MV-4-11 (cell line): ENCODE results near the gene DPYSL3.

Experiments
- DNase-seq: peaks from one replicate; lab custom pipeline; 2025; lab: John Stamatoyannopoulos, UW

DPYSL3 gene

GRCh38 chr5:147437161-147437596, 72.7 kb downstream of the DPYSL3 start:
- peak; percentile 98 for DNase-seq

GRCh38 chr5:147436596-147436995, 73.3 kb downstream of the DPYSL3 start:
- DNase-seq, result peak; percentile 91

GRCh38 chr5:147434049-147434448, 75.8 kb downstream of the DPYSL3 start:
- no peak for DNase-seq

DNA sequence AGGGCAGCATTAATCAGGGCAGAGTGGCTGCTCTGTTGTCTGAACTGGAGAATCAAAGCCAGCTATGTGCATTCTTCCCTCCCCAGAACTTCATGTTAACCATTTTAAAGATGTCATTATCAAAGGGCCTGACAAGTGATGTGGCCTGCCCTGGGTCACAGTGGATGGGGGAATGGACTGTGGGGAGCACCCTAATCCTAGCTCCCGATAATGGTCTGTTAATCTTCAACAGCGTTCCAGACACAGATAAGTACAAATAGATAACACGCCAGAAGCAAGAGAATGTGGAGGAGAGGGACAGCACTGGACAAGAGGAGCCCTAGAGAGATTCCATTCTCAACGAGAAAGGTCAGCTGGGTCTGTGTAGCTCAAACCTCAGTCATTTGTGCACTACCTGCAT, 77.5 kb downstream of the DPYSL3 start:
- no peak for DNase-seq

DNA sequence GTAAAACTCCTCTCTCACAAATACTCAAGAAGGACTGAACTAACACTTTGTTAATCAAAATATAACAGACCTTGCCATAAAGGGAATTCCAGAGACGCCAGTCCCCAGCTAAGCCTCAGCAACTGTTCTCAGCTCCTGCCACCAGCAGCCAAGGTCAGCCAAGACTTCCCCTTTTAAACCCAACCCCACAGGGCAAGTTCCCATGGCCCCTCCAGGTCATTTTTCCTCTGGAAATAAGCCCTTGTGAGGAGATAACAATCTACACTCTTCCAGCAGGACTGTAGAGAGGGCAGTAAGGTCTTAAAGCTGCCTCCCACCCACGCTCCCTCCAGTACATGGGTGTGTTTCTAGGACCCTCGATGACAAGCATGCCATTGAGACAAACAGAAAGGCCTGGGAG, 78.3 kb downstream of the DPYSL3 start:
- peak; percentile 50 for DNase-seq

- no peak for DNase-seq
Measured at GRCh38 chr5:147430628-147431027, 79.2 kb downstream of the DPYSL3 start.

DNA sequence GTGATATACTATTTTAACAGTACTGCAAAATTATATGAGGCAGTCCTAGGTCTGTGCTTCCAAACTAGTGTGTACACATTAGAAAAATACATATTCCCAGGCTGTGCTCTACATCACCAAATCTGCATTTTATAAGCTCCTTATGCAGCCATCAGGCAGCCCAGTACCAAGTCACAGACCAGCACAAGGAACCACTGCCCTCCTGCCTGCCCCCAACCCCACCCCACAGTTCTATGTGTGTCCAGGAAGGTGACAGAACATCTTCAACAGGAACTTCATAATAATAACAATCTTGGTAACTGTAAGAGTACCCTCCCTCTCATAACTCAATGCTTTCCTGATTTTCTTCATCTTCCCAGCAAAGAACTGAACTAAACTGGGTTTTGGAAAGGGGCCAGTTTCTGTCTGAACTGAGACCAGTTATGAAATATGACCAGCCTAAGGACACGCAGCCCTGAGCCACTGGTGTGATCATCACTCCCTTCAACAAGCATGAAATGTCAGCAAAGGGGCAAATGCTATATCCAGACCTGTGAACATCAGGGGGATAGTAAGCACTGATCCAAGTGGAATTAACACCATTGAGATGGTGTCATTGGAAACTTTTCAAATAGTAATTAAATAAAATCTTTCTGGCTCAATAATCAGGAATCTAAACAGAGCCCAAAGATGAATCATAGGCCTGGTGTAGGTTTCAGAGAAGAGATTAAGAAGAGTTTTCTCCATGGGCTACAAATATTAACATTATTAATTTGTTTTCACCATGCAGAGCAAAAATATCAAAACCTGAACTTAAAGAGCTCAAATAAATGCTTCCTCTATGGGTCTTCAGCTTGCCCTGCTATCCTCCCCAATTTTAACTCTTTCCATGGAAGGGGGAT, 82.1 kb downstream of the DPYSL3 start:
- DNase-seq, result peak; percentile 17

DNA sequence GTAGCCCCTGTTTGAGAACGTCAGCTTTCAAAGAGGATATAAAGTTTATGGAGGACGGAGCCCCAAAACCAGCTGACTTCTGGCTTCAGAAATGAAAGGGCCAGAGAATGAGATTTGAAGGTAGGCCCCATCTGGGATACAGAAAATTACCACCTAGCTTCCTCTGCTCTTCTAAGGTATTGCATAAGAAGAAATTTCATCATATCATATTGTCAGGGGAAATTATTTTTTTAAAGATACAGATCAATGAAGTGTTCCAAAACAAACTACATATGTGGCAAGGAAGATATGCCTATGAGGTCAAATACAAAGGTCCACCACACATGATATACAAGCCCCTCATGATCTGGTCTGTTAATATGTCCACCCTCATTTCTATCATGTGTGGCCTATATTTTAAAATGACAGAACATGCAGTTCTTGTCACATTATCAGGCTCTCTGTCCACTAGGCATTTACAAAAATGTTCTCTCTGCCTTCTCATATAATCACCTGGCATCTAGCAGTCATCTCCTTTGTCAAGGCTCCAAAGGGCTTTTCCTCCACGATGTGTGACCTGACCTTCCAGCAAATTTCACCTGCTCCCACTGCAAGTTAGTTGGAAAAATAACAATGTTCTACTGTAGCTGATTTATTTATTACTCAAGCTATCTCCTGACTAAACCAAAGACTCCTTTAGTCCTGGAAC, 83.1 kb downstream of the DPYSL3 start:
- no peak for DNase-seq

- no peak for DNase-seq
Measured at GRCh38 chr5:147418613-147419012, 91.3 kb downstream of the DPYSL3 start.

DNA sequence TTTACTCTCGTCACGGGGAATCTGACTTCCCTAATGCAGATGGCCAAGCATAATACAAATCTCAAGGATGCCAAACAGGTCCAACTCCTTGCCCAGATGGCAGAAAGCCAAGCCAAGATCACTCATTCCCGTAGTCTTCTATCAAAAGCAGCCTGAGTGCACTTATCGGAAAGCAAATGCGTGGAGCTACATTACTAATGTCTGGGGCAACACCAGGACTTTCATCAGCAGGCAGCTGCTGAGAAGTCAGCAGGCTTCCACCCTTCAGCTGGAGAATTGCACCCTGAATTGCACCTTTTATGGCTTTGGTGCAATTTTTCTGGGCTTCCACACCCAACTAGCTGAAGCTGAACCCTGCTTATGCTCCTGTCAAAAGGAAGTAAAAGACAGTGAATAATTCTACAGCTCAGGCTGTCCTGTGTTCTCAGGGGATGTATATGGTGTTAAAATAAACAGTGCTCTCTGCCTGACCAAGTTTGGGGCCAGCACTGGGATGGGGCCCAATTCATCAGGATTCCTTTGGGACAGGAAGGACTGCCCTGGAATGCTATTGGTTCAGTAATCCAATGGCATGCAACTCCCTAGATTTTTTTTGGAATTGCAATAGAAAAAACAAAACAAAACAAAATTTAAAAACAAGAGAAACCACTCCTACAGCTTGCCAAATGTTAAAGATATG, 92.6 kb downstream of the DPYSL3 start:
- DNase-seq, result no peak

DNA sequence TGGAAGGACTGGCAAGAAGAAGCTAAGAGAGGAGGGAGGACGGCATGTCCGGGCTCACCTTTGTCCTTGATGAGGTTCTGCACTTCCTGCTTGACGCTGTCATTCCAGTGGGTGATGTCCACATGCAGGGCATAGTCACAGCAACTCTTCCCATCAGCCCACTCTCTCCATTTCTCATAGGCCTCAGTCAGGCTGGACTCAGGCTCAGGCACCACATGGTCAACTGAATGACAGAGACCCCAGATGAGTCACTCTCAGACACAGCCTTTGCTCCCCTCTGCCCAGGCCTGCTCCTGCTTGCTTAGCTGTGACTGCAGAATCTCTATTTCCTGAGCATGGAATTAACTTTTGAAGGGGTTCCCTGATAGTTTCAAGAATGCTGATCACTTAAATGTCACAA, 94.2 kb downstream of the DPYSL3 start:
- DNase-seq, result no peak

DNA sequence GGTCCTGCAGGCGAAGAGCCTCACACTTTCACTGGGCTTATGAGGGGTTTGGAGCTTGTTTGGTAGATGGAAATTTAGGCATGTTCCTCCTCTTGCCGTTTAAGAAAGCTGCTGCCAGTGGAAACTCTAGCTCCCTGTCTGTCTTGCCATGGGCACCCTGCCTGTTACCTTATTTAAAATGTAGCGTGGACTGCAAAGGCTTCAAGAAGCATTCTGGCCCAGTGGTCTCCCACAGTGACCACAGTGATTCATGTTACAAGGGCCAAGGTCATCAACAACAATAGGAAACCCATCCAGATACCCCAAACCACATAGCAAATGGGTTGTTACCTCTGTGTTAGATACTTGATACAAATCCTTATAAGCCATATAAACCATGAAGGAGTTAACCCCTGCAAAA, 96.6 kb downstream of the DPYSL3 start:
- no peak for DNase-seq

DNA sequence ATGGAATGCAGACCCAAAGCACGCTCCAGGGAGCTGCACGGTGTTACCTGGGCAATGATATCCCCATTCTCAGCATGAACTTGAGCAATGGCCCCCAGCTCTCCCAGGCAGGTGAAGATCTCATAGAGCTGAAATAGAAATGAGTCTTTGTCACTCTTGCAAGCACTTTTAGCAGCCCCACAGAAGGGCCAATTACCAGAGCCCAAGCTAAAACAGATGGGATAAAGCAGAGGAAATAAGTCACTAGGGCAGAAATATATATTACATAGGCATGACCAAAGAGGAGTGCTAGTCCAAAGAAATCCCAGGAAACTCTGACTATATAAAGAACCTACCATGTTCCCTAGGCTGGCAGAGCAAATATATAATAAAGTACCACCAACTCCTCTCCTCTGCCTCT, 97.3 kb downstream of the DPYSL3 start:
- no peak for DNase-seq

- peak; percentile 5 for DNase-seq
Measured at GRCh38 chr5:147411359-147412319, 98.2 kb downstream of the DPYSL3 start.

GRCh38 chr5:147410496-147411358, 99.1 kb downstream of the DPYSL3 start:
- DNase-seq, result no peak

GRCh38 chr5:147408980-147409379, 100.9 kb downstream of the DPYSL3 start:
- DNase-seq, result no peak

GRCh38 chr5:147407094-147407681, 102.7 kb downstream of the DPYSL3 start:
- DNase-seq, result peak; percentile 56

DNA sequence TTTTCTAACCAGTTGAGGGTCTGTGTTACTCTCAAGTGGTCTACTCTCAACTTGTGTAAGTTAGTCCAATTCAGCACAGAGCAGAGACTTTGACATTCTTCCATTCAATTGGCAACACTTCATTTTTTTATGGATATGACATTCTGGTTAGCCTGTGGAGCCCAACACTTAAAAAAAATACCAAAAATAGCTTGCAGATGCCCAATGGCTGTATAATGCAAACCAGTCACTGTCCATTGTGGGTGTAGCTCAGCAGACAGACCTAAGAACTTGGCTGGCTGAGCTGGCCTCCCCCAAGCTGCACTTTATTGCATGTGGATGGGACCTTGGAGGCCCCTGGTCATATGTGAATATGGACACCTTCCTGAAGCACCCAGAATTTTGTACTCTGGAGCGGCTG, 103.2 kb downstream of the DPYSL3 start:
- DNase-seq, result no peak

DNA sequence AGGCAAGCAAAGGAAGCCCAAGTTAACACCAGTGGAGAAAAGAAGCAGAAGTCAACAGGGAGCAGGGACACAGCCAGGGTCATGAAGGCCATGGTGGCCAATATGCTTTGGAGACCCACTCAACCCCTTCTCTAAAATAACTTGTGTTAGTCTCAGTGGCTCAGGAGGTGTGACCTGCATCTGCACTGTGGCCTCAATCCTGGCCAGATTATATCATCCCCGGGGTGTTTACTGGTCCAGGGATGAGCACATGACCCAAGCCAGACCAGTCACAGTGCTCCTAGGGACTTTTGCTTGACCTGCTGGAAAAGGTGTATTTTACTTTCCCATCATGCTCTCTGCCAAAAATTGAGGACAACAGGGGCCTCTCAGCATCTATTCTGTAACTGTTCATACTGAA, 105.2 kb downstream of the DPYSL3 start:
- no peak for DNase-seq
